HG03571 (cell line): Measurements from ENCODE around the gene SGMS2.

ENCODE experiments used
- ATAC-seq: cut with Tn5 transposase; IDR thresholded peaks from one replicate; pipeline ENCODE4 v1.9.1; 2021; ENCODE audit not compliant: unreplicated experiment

SGMS2 gene

DNA sequence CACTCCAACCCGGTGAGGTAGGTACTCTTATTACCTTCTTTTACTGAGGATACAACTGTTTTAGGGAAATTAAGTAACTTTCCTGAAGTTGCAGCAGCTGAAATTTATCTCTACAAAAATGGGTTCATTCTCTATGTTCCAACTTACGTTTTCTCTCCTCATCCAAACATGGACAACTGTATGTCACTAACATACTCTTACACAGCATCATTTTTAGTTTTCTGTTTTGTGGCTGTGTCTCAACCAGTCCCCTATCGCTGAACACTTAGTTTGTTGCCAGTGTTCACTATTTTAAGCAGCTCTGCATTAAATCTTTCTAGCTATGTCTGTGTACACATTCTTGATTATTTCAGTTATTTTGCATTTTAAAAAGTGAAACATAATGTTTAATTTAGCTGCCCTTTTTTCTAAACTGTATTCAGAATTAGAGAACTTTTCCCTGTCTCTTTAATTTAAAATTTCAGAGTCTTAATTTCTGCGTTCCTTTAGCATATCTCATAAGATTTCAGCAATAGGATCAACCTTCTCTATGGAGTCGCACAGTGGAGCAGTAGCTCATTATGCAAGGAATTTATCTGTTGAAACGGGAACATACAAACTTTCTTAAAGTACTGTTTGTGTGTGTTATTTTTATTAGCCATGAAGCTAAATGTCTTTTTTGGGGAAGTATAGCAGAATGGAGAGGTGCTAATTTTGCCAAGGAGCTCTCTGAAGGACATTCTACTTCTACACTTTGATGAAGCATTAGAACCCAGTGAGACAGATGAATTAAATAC is 3.8 kb downstream of the SGMS2 start:
- ATAC-seq: no peak

GRCh38 chr4:107831140-107831539 is 6.4 kb downstream of the SGMS2 start:
- no peak for ATAC-seq

DNA sequence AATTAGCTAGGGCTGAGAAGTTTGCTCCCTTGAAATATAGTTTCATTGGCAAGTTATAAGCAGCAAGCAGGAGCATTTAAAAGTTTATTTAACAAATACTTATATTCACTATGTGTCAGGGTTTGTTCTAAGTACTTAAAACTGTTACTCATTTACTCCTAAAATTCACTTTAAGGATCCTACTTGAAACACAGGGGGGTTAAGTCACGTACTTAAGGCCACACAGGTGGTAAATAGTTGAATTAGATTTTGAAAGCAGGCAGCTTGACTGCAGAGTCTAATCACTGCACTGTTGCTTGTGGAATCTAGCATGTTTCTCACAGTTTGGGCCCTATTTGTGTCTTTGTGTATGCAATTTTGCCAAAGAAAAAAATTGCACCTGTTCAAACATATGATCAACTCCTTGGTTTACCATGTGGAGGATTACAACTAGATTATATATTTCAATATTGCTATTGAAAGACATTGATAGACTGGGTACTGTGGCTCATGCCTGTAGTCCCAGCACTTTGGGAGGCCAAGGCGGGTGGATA is 7.6 kb downstream of the SGMS2 start:
- ATAC-seq: no peak

GRCh38 chr4:107834241-107834794 is 9.6 kb downstream of the SGMS2 start:
- no peak for ATAC-seq

DNA sequence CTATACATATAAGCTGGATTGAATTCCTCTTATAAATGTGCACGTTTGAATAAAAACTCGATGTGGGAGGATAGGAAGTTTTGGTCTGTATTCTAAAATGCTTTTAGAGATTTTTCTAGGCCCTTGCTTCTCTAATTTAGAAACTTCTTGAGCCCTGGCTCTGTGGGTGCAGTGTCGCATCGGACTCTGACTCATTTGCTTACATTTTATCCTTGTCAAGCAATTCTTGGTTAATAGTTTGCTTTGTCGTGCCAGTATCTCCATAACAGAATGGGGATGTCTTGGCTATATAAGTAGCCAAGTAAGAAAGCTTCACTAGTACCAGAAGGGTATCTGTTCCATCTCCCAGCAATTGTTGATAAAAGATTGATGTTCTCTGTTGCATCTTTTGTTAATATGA is 10.7 kb downstream of the SGMS2 start:
- ATAC-seq: no peak

- ATAC-seq: no peak
Observed at GRCh38 chr4:107837317-107837716, 12.6 kb downstream of the SGMS2 start.

- no peak for ATAC-seq
Observed at GRCh38 chr4:107837776-107838618, 13.3 kb downstream of the SGMS2 start.

GRCh38 chr4:107838861-107839565 is 14.3 kb downstream of the SGMS2 start:
- ATAC-seq: no peak

DNA sequence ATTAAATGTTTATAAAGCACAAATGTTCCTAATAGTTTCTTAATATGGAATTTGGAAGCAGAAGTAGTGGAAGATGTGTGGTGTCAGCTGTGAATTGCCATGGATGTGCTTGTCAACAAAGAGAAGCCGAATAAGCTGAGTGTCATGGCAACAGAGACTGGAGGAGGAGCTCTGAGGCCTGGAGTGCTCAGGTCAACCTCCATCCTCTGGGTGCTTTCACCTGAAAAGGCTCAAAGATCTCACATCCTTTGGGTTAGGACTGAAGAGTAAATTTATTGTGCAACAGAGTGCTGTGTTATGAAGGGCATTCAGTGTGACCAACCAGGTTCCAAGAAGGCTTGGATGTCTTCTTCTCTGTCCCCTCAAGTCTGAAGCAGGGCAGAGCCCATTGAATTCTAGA is 18.7 kb downstream of the SGMS2 start:
- no peak for ATAC-seq

DNA sequence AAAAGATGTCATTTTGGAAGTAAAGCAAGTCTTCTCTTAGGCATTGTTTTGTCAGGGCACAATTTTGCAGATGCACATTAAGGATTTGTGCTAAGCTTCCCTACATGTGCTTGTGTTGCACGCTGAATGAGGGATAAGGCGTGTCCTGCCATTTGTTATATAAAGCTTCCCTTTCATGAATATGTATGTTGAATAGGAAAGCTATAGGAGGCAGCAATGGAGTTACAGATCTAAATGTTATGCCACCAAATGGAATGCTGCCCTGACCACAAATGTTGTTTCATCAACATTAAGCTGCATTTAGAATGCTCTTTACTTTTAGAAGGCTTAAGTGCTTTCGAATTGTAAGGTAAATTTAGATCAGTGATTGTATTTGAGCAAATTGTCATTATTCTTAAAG is 20.9 kb downstream of the SGMS2 start:
- ATAC-seq: no peak

DNA sequence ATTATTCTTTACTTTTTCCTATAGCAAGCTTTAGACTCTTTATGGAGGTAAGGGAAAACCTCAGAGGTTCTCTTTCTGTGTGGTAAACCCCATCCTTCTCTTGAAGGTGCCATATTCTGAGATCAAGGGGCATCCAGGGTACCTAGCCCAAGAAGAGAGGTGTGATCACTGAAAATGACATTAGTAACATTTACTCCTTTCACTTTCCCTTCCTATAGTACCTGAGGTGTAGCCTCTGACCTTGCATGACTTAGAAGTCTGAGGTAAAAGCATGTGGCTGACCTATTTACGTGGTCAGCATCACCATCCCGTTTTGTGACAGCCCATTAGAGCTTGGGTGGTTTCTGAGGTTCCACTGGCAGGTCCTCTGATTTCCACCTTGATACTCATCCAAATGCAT is 25.7 kb downstream of the SGMS2 start:
- no peak for ATAC-seq

GRCh38 chr4:107853444-107854355 is 29.0 kb downstream of the SGMS2 start:
- no peak for ATAC-seq

DNA sequence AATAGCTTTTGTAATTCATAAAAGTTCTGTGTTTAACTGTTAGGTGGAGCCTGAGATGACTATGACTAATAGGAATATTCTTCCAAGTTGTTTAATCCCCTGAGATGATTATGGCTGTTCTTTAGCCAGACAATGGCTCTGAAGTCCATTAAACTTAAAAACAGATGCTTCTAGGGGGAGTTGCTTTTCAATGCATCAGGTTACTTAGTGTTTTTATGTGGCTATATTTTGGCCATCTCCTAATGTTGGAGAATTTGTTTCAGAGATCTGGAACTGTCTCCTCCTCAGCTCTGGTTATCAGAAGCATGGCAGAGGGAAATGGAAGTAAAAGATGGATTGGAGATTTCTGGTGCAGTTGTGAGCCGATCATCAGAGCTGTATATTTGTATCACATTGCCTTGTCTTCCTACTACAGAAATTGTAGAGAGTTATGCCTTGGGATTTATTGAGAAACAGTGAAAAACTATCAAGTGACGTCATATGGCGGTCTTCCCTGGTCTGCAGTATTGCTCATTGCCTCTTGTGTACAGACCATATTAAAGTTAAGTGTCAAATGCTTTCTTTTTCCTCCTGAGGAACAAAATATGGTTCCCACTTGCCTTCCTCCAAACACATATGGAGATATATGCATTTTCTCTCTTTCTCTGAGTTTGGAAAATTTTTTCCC is 29.8 kb downstream of the SGMS2 start:
- no peak for ATAC-seq

GRCh38 chr4:107855723-107856122 is 31.0 kb downstream of the SGMS2 start:
- ATAC-seq: no peak

- ATAC-seq: no peak
Observed at GRCh38 chr4:107856901-107857300, 32.2 kb downstream of the SGMS2 start.

DNA sequence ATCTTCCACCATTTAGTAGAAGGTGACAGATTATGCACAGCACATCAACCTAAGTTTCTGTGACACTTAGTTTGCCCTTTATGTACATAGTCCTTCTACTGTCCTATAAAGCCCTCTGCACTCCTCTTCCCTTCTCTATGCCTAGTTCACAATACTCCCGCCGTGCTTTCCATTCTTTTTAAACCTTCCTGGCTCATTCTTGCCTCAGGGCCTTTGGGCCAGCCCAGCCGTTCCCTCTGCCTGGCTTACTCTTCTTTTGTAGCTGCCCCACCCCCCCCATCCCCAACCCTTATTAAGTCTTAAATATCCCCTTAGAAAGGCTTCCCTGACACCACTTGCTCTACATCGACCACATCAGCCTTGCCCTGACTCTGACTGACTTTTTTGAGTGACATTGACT is 33.0 kb downstream of the SGMS2 start:
- ATAC-seq: no peak

DNA sequence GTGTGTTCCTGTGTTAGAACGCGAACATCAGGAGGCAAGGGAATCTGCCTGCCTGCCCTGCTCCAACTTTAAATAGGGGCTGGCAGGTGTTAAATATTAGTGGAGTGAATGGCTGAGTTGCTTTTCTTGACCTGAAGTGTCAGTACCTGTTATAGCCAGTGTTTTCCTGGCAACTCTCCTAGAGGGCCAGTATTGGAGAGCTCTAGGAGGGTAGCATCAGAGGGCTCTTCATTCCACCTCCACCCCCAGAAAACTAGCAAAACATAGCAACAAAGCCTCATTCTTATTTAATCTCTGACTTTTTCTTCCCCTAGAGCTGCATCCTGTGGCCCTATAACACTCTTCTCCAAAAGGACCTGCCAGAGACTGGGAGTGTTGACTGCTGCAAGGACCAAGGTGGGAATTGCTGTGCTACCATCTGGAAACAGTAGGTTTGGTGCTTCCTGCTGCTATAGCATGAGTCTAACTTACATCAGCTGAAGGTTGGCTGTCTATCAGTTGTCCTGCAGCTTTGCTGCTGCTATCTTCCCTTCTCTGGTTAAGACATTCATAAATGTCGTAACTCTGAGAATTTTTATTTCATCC is 33.5 kb downstream of the SGMS2 start:
- ATAC-seq: no peak

DNA sequence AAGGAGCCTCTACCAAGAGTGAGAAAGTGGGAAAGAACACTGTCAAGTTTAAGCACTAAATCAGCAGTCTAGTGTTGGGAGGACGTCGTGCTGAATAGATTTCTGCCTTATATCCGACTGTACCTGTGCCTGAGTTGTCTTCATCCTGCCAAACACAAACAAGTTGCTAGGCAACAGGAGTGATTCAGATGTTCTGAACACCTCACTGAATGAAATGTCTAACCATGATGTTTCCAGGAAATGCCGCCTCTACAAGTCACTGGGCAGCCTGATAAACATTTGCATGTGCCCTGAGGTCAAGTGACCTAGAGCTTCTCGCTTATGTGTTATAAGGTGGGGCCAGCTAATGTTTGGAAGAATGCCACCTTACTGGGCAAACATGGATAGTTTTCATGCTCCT is 37.9 kb downstream of the SGMS2 start:
- no peak for ATAC-seq

DNA sequence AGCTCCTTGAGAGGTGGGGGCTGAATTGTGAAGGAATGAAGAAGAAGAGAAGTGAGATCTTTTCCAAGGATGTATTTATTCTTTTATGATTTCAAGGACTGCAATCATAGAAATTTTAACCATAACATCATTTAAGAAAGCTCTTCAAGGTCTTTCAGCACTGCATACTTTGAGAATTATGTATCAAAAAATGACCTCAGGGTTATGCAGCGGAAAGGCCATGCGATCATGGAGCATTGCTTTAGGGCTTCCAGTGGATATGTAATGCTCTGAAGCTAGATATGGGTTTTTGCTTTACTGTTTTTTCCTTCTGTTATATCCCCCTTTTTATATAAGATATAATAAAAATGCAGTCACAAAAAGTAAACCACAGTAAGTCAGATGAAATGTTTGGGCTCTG is 38.7 kb downstream of the SGMS2 start:
- no peak for ATAC-seq
